HG02588 (cell line): ENCODE results near the gene ADAMTSL1.
A peak's percentile ranks its signal among the peaks of the same experiment; 100 is the strongest.

Experiments
- ATAC-seq: cut with Tn5 transposase; IDR thresholded peaks from one replicate; pipeline ENCODE4 v1.9.1; 2021; ENCODE audit warnings: mild to moderate bottlenecking, moderate library complexity; ENCODE audit not compliant: unreplicated experiment

Gene ADAMTSL1

GRCh38 chr9:18473652-18474279 is at the start of gene ADAMTSL1:
Gene ADAMTSL1 (plus strand): TSS chr9:18474153. CDS start chr9:18474233, 80 bp downstream.
- ATAC-seq, result no peak

- ATAC-seq, result no peak
Observed at GRCh38 chr9:18427691-18428090, 46.3 kb upstream of the ADAMTSL1 start.

- ATAC-seq, result no peak
Observed at GRCh38 chr9:18428661-18429060, 45.3 kb upstream of the ADAMTSL1 start.

- no peak for ATAC-seq
Observed at GRCh38 chr9:18429070-18429469, 44.9 kb upstream of the ADAMTSL1 start.

GRCh38 chr9:18433620-18434019 is 40.3 kb upstream of the ADAMTSL1 start:
- ATAC-seq, result no peak

- no peak for ATAC-seq
Observed at GRCh38 chr9:18437315-18438201, 36.4 kb upstream of the ADAMTSL1 start.

- no peak for ATAC-seq
Observed at GRCh38 chr9:18438300-18438925, 35.5 kb upstream of the ADAMTSL1 start.

GRCh38 chr9:18438951-18439350 is 35.0 kb upstream of the ADAMTSL1 start:
- ATAC-seq, result no peak

GRCh38 chr9:18441261-18441660 is 32.7 kb upstream of the ADAMTSL1 start:
- ATAC-seq, result no peak

- peak; percentile 93 for ATAC-seq
Observed at GRCh38 chr9:18442629-18443491, 31.1 kb upstream of the ADAMTSL1 start.

- no peak for ATAC-seq
Observed at GRCh38 chr9:18447131-18447530, 26.8 kb upstream of the ADAMTSL1 start.

GRCh38 chr9:18447541-18447940 is 26.4 kb upstream of the ADAMTSL1 start:
- no peak for ATAC-seq

GRCh38 chr9:18448101-18448500 is 25.9 kb upstream of the ADAMTSL1 start:
- no peak for ATAC-seq

GRCh38 chr9:18451406-18451805 is 22.5 kb upstream of the ADAMTSL1 start:
- no peak for ATAC-seq

GRCh38 chr9:18452276-18452675 is 21.7 kb upstream of the ADAMTSL1 start:
- ATAC-seq, result no peak

- no peak for ATAC-seq
Observed at GRCh38 chr9:18456624-18457237, 17.2 kb upstream of the ADAMTSL1 start.

GRCh38 chr9:18457510-18457909 is 16.4 kb upstream of the ADAMTSL1 start:
- no peak for ATAC-seq

GRCh38 chr9:18459962-18460584 is 13.9 kb upstream of the ADAMTSL1 start:
- ATAC-seq, result no peak

GRCh38 chr9:18461496-18461895 is 12.5 kb upstream of the ADAMTSL1 start:
- ATAC-seq, result no peak

- no peak for ATAC-seq
Observed at GRCh38 chr9:18463991-18464390, 10.0 kb upstream of the ADAMTSL1 start.
